Stimulated activated CD4-positive, alpha-beta T cell treated with anti-CD3 and anti-CD28 coated beads, Interleukin-12 subunit alpha, Interleukin-12 subunit beta, amount 100 ng/mL, for 24 hours (primary cell): ENCODE results near the gene WFDC1.

Experiments used
- DNase-seq, 2 experiments: peaks; one replicate each; pipeline ENCODE4 v3.0.0-alpha.2; 2020; ENCODE audit warnings: low read depth in 2 of 2

Gene WFDC1

GRCh38 chr16:84294531-84295142, at the start of gene WFDC1:
TSS of gene WFDC1 (plus strand) at chr16:84294878. CDS start at chr16:84294972, 94 bp downstream.
- no peak for DNase-seq

- DNase-seq = no peak
These were observed 48.6 kb upstream of the WFDC1 start for GRCh38 chr16:84245956-84246678.

GRCh38 chr16:84246679-84247077, 48.0 kb upstream of the WFDC1 start:
- no peak for DNase-seq

GRCh38 chr16:84247331-84247730, 47.3 kb upstream of the WFDC1 start:
- DNase-seq = no peak

GRCh38 chr16:84247844-84248243, 46.8 kb upstream of the WFDC1 start:
- DNase-seq = no peak

- DNase-seq = no peak
These were observed 42.5 kb upstream of the WFDC1 start for GRCh38 chr16:84252184-84252583.

GRCh38 chr16:84253173-84253572, 41.5 kb upstream of the WFDC1 start:
- DNase-seq = no peak

- no peak for DNase-seq
These were observed 40.6 kb upstream of the WFDC1 start for GRCh38 chr16:84254062-84254461.

- no peak for DNase-seq
These were observed 39.4 kb upstream of the WFDC1 start for GRCh38 chr16:84255050-84255810.

- DNase-seq = no peak
These were observed 36.4 kb upstream of the WFDC1 start for GRCh38 chr16:84258266-84258665.

GRCh38 chr16:84259691-84260090, 35.0 kb upstream of the WFDC1 start:
- no peak for DNase-seq

- DNase-seq = no peak
These were observed 33.7 kb upstream of the WFDC1 start for GRCh38 chr16:84260766-84261554.

GRCh38 chr16:84262031-84262430, 32.6 kb upstream of the WFDC1 start:
- no peak for DNase-seq

- DNase-seq = no peak
These were observed 31.7 kb upstream of the WFDC1 start for GRCh38 chr16:84262939-84263338.

GRCh38 chr16:84266451-84266850, 28.2 kb upstream of the WFDC1 start:
- DNase-seq = no peak

- DNase-seq = no peak
These were observed 27.3 kb upstream of the WFDC1 start for GRCh38 chr16:84267380-84267779.

GRCh38 chr16:84268291-84269040, 26.2 kb upstream of the WFDC1 start:
- DNase-seq = no peak

- no peak for DNase-seq
These were observed 24.6 kb upstream of the WFDC1 start for GRCh38 chr16:84270071-84270470.

GRCh38 chr16:84270531-84270930, 24.1 kb upstream of the WFDC1 start:
- no peak for DNase-seq

- DNase-seq = no peak
These were observed 23.6 kb upstream of the WFDC1 start for GRCh38 chr16:84271037-84271436.

GRCh38 chr16:84271866-84272265, 22.8 kb upstream of the WFDC1 start:
- DNase-seq = no peak
